H1 (cell line): ENCODE measurements around the gene HIVEP3. TPM values are rescaled to one million over a fixed set of nuclear protein-coding genes. Genes with fewer than 3 reads are reported as not detected.

ENCODE experiments used
- CTCF ChIA-PET: fragments of 300-600 bp; sonication (Branson Sonifier 250); formaldehyde crosslinking; loops from one replicate; lab custom pipeline; 2021; ENCODE audit not compliant: partially characterized antibody; lab: Charles Lee
- POLR2A ChIA-PET: fragments of 300-600 bp; sonication (Branson Sonifier 250); formaldehyde crosslinking; loops from one replicate; lab custom pipeline; 2021; ENCODE audit warnings: inconsistent platforms; ENCODE audit not compliant: partially characterized antibody; lab: Charles Lee
- DNase-seq, 2 experiments: peaks; one replicate each; pipeline versions ENCODE4 v3.0.0 to v3.0.0-alpha.2; 2010 to 2022; ENCODE audit warnings: low spot score in 2 of 2, low read depth in 1 of 2, mixed read lengths in 1 of 2
- FAIRE-seq: peaks from 2 replicates; lab custom pipeline; 2011; peaks lifted over from hg19 to GRCh38; lab: Jason Lieb, UNC
- H2AFZ ChIP-seq: 2 replicates; pipeline ENCODE4 v1.8.1; 2012; ENCODE audit warnings: low read length, inconsistent platforms
- H2AK5ac ChIP-seq: 2 replicates; pipeline ENCODE4 v1.6.1; 2013; ENCODE audit warnings: low read depth, low read length
- H2BK120ac ChIP-seq: replicated peaks from 2 replicates; pipeline ENCODE3; 2013; ENCODE audit warnings: low read depth, low read length, inconsistent platforms
- H2BK12ac ChIP-seq: 2 replicates; pipeline ENCODE4 v1.6.1; 2013; ENCODE audit warnings: low read depth, low read length
- H2BK15ac ChIP-seq: 2 replicates; pipeline ENCODE4 v1.6.1; 2013; ENCODE audit warnings: low read length
- H2BK20ac ChIP-seq: 2 replicates; pipeline ENCODE4 v1.6.1; 2013; ENCODE audit warnings: low read length
- H2BK5ac ChIP-seq: 2 replicates; pipeline ENCODE4 v1.6.1; 2013; ENCODE audit warnings: low read depth, low read length
- H3K14ac ChIP-seq: 2 replicates; pipeline ENCODE4 v1.6.1; 2013; ENCODE audit warnings: inconsistent platforms; ENCODE audit not compliant: insufficient read length
- H3K18ac ChIP-seq: 2 replicates; pipeline ENCODE4 v1.6.1; 2013; ENCODE audit warnings: low read length; ENCODE audit errors: extremely low read depth
- H3K23ac ChIP-seq: 2 replicates; pipeline ENCODE4 v1.6.1; 2013; ENCODE audit warnings: inconsistent platforms; ENCODE audit not compliant: insufficient read length
- H3K23me2 ChIP-seq: 2 replicates; pipeline ENCODE4 v1.6.1; 2013; ENCODE audit warnings: low read depth, low read length
- H3K27ac ChIP-seq: 2 replicates; pipeline ENCODE4 v1.6.1; 2011; ENCODE audit warnings: low read depth, low read length, inconsistent platforms
- H3K27me3 ChIP-seq, 4 experiments: replicated peaks in 1 of 4; 1 replicate in 1 of 4; 2 replicates in 3 of 4; pipeline versions ENCODE4 v1.6.1 to v1.8.1; 2011 to 2013; ENCODE audit warnings: low read length in 3 of 4, mild to moderate bottlenecking in 3 of 4, inconsistent platforms in 2 of 4, mixed read lengths in 2 of 4, moderate library complexity in 1 of 4; ENCODE audit not compliant: control insufficient read depth in 3 of 4, insufficient read depth in 3 of 4; ENCODE audit errors: extremely low read depth in 1 of 4
- H3K36me3 ChIP-seq, 4 experiments: 2 replicates each; pipeline versions ENCODE4 v1.6.1 to v1.8.1; 2011 to 2013; ENCODE audit warnings: mild to moderate bottlenecking in 4 of 4, low read length in 3 of 4, moderate library complexity in 2 of 4, control low read depth in 1 of 4, inconsistent platforms in 1 of 4; ENCODE audit not compliant: insufficient read depth in 4 of 4, control insufficient read depth in 2 of 4
- H3K4ac ChIP-seq: replicated peaks from 2 replicates; pipeline ENCODE3; 2013; ENCODE audit warnings: low read length, low read depth, mixed read lengths, inconsistent platforms; ENCODE audit not compliant: insufficient read length
- H3K4me1 ChIP-seq, 4 experiments: replicated peaks in 1 of 4; 1 replicate in 1 of 4; 2 replicates in 3 of 4; pipeline versions ENCODE4 v1.6.1 to v1.8.1; 2011 to 2013; ENCODE audit warnings: low read length in 3 of 4, inconsistent platforms in 2 of 4, mixed read lengths in 1 of 4; ENCODE audit not compliant: insufficient read depth in 4 of 4, control insufficient read depth in 3 of 4
- H3K4me2 ChIP-seq, 2 experiments: 2 replicates each; pipeline versions ENCODE4 v1.6.1 to v1.8.1; 2011 to 2013; ENCODE audit warnings: low read depth in 2 of 2, low read length in 2 of 2, control low read depth in 1 of 2, inconsistent platforms in 1 of 2, mild to moderate bottlenecking in 1 of 2; ENCODE audit not compliant: insufficient read depth in 1 of 2
- H3K4me3 ChIP-seq, 4 experiments: fragments of 200-600, 300-600 bp in 1 of 4; sonication (generic), shearing (Covaris generic), sonication (Bioruptor Twin) in 1 of 4; 2 replicates each; pipeline versions ENCODE4 v1.5.1 to v1.8.1; 2011 to 2016; ENCODE audit warnings: low read length in 4 of 4, low read depth in 3 of 4, control low read depth in 2 of 4, inconsistent platforms in 2 of 4, mild to moderate bottlenecking in 2 of 4, mixed read lengths in 1 of 4, moderate library complexity in 1 of 4; ENCODE audit not compliant: insufficient read depth in 2 of 4; ENCODE audit errors: extremely low read depth in 1 of 4
- H3K56ac ChIP-seq: replicated peaks from 2 replicates; pipeline ENCODE3; 2013; ENCODE audit warnings: low read depth, mild to moderate bottlenecking, mixed read lengths, low read length, inconsistent platforms; ENCODE audit not compliant: insufficient read length
- H3K79me1 ChIP-seq: 2 replicates; pipeline ENCODE4 v1.6.1; 2013; ENCODE audit warnings: low read depth, low read length, control low read depth
- H3K79me2 ChIP-seq, 2 experiments: 2 replicates each; pipeline versions ENCODE4 v1.6.1 to v1.8.1; 2012 to 2013; ENCODE audit warnings: low read length in 2 of 2, mild to moderate bottlenecking in 2 of 2, inconsistent platforms in 1 of 2; ENCODE audit not compliant: insufficient read depth in 2 of 2, control insufficient read depth in 1 of 2
- H3K9ac ChIP-seq, 4 experiments: replicated peaks in 1 of 4; 1 replicate in 1 of 4; 2 replicates in 3 of 4; pipeline versions ENCODE4 v1.6.1 to v1.8.1; 2011 to 2013; ENCODE audit warnings: low read depth in 3 of 4, low read length in 3 of 4, control low read depth in 2 of 4, mild to moderate bottlenecking in 2 of 4, moderate library complexity in 2 of 4, inconsistent platforms in 1 of 4; ENCODE audit errors: extremely low read depth in 1 of 4
- H3K9me3 ChIP-seq, 2 experiments: 2 replicates each; pipeline versions ENCODE4 v1.6.1 to v1.8.1; 2012 to 2013; ENCODE audit warnings: mild to moderate bottlenecking in 2 of 2, moderate library complexity in 2 of 2, control low read depth in 1 of 2, inconsistent platforms in 1 of 2, low read depth in 1 of 2, low read length in 1 of 2, mixed read lengths in 1 of 2; ENCODE audit not compliant: insufficient read depth in 2 of 2
- H4K20me1 ChIP-seq, 2 experiments: replicated peaks in 1 of 2; 2 replicates each; pipeline versions ENCODE3 to v1.8.1; 2011 to 2013; ENCODE audit warnings: inconsistent platforms in 2 of 2, low read length in 2 of 2, mild to moderate bottlenecking in 1 of 2; ENCODE audit not compliant: insufficient read depth in 2 of 2, control insufficient read depth in 1 of 2
- H4K5ac ChIP-seq: 2 replicates; pipeline ENCODE4 v1.6.1; 2013; ENCODE audit warnings: low read length, low read depth, mixed read lengths, inconsistent platforms; ENCODE audit not compliant: insufficient read length
- H4K8ac ChIP-seq: 2 replicates; pipeline ENCODE4 v1.8.0; 2013; ENCODE audit warnings: mild to moderate bottlenecking, moderate library complexity, low read length, inconsistent platforms; ENCODE audit not compliant: insufficient read depth; ENCODE audit errors: extremely low read depth
- H4K91ac ChIP-seq: replicated peaks from 2 replicates; pipeline ENCODE3; 2013; ENCODE audit warnings: low read length, mixed read lengths, inconsistent platforms; ENCODE audit not compliant: insufficient read length
- BRCA1 ChIP-seq: IDR thresholded peaks from 2 replicates; pipeline ENCODE4 v1.6.1; 2012; ENCODE audit warnings: low read depth, low read length, improper control_type of control experiment
- EP300 ChIP-seq, 2 experiments: IDR thresholded peaks; 1 replicate in 1 of 2; 2 replicates in 1 of 2; pipeline ENCODE4 v1.6.1; 2011 to 2012; ENCODE audit warnings: low read depth in 2 of 2, low read length in 2 of 2, mild to moderate bottlenecking in 2 of 2, borderline replicate concordance in 1 of 2, inconsistent platforms in 1 of 2, moderate library complexity in 1 of 2
- SAP30 ChIP-seq: fragments of 300-600 bp; sonication (generic); IDR thresholded peaks from 2 replicates; pipeline ENCODE4 v1.7.1; 2012; ENCODE audit warnings: low read length, moderate library complexity, mild to moderate bottlenecking, inconsistent platforms; ENCODE audit not compliant: insufficient read depth, insufficient replicate concordance
- SIRT6 ChIP-seq: IDR thresholded peaks from one replicate; pipeline ENCODE4 v1.7.1; 2012; ENCODE audit warnings: low read length, inconsistent platforms
- WGBS, 2 experiments: shearing (Covaris generic) in 1 of 2; methylation state at CpG; one replicate each; pipeline versions ENCODE4 v1.1.6 to v1.1.7; 2013 to 2015; ENCODE audit warnings: low lambda C conversion rate in 2 of 2, mixed read lengths in 2 of 2, inconsistent platforms in 1 of 2, low coverage in 1 of 2, missing lambda C conversion rate in 1 of 2; ENCODE audit not compliant: insufficient replicate concordance in 2 of 2, insufficient coverage in 1 of 2, insufficient read length in 1 of 2; ENCODE audit errors: extremely low coverage in 1 of 2, missing lambda C conversion rate in 1 of 2; 5-methylcytosine and 5-hydroxymethylcytosine counted together
- polyA plus RNA-seq, 7 experiments: library from polyadenylated mRNA; depleted of rRNA in 3 of 7; stranded (reverse) in 5 of 7; unstranded in 2 of 7; fragments of >200 nt in 5 of 7; fragments of 200-250 nt in 2 of 7; gene quantifications; 1 replicate in 5 of 7; 2 replicates in 1 of 7; 4 replicates in 1 of 7; pipeline versions ENCODE4 v1.2.1 to v1.2.3, GENCODE V29; 2011 to 2013; ENCODE audit warnings: missing spikeins in 2 of 7, mixed read lengths in 2 of 7
- total RNA-seq: library from RNA; stranded (reverse); fragmentation: NEBNext Ultra II Directional; extraction: Animal tissue kit (Norgen Biotek cat#: 25700); gene quantifications from 2 replicates; pipeline ENCODE4 v1.2.1, GENCODE V29; 2021
- TF ChIP-seq, protein P1 (sequence below): IDR thresholded peaks from 2 replicates; pipeline ENCODE4 v1.6.1; 2011; ENCODE audit warnings: low read length, improper control_type of control experiment

The HIVEP3 gene
- total and polyA plus RNA-seq, 2 of the 8 experiments (the other 6 are each of a cell fraction or from before 2014, with no cell fraction given): 0.24 to 0.69 TPM

DNA sequence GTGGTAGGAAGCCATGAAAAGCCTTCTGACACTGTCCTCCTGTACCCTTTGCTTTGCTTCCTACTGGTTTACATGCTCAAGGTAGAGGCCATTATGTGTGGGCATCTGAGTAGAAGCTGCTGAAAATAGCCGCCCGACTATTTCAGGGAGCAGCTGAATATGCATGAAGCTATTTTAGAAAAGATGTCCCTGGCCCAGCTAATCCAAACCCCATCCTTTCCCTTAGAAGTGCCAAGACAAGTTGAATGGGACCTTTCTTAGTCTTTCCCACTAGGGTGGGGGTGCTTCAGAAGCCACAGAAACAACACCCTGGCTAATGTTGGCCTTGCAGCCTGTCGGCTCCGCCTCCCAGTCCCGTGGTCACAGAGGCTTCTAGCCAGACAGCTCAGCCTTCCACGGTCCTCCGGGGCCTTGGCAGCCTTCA is 229.2 kb downstream of the HIVEP3 start:
- POLR2A ChIA-PET: no interaction called here
- H3K36me3 ChIP-seq: no peaks in the 10 kb centered on the region
- no peak overlapping the region for H3K4me2 ChIP-seq
- no peak overlapping the region for H2AK5ac ChIP-seq
- no peaks in the 10 kb centered on the region for H3K27me3 ChIP-seq
- WGBS, 2 experiments: 93% methylated on average over 7 of the region's 7 CpGs; no CpG with 5 or more reads in 1 of the 2 experiments
- H3K4ac ChIP-seq: no peak overlapping the region
- no peak overlapping the region for H3K27ac ChIP-seq
- H3K79me2 ChIP-seq: no peaks in the 10 kb centered on the region
- no peak overlapping the region for H2BK120ac ChIP-seq
- no peaks in the 10 kb centered on the region for H4K20me1 ChIP-seq
- DNase-seq: no peak
- no peaks in the 10 kb centered on the region for H3K23me2 ChIP-seq
- CTCF ChIA-PET: interaction anchor here (1.4 to 2.1 kb wide), 2 partner anchors 9 kb away, joined by 3 to 5 read pairs; no protein-coding TSS in a partner anchor
- no peak overlapping the region for H2BK12ac ChIP-seq
- H3K9ac ChIP-seq: no peak overlapping the region; a peak in 1 of 7 replicates
- H3K18ac ChIP-seq: no peak overlapping the region
- H3K79me1 ChIP-seq: no peaks in the 10 kb centered on the region
- no peak overlapping the region for H2BK20ac ChIP-seq
- no peak overlapping the region for H2BK15ac ChIP-seq
- TF ChIP-seq, protein P1, sequence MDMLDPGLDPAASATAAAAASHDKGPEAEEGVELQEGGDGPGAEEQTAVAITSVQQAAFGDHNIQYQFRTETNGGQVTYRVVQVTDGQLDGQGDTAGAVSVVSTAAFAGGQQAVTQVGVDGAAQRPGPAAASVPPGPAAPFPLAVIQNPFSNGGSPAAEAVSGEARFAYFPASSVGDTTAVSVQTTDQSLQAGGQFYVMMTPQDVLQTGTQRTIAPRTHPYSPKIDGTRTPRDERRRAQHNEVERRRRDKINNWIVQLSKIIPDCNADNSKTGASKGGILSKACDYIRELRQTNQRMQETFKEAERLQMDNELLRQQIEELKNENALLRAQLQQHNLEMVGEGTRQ: no peak
- TF ChIP-seq EP300 (IDR thresholded peaks at IDR 0.05; ENCODE audit: borderline replicate concordance in 1 of 2, low read depth in 2 of 2, low read length in 2 of 2) (no peak), BRCA1 (no peak), SAP30 (no peak), SIRT6 (no peak)
- H3K23ac ChIP-seq: no peak overlapping the region
- H3K4me1 ChIP-seq: no peaks in the 10 kb centered on the region
- no peak overlapping the region for H3K14ac ChIP-seq
- H4K8ac ChIP-seq: no peak overlapping the region
- no peak overlapping the region for H4K91ac ChIP-seq
- H2BK5ac ChIP-seq: no peak overlapping the region
- no peak overlapping the region for H3K4me3 ChIP-seq
- no peak for FAIRE-seq
- no peak overlapping the region for H2AFZ ChIP-seq
- no peak overlapping the region for H3K56ac ChIP-seq
- no peaks in the 10 kb centered on the region for H3K9me3 ChIP-seq
- no peak overlapping the region for H4K5ac ChIP-seq
